ENCODE data around the gene CTNNA3. TPM values are rescaled to one million over a fixed set of nuclear protein-coding genes. Genes with fewer than 3 reads are reported as not detected.

The CTNNA3 gene
- polyA plus RNA-seq, 1 experiment: 0.26 TPM

- POLR2A ChIA-PET: no interaction called here
- Histone ChIP-seq H3K27ac (ENCODE audit: low read depth, low read length) (no peak overlapping the region), H3K9me3 (ENCODE audit: control insufficient read depth, insufficient read depth, low read length) (no peaks in the 10 kb centered on the region), H3K27me3 (ENCODE audit: control insufficient read depth, insufficient read depth, low read length) (no peaks in the 10 kb centered on the region), H3K4me3 (ENCODE audit: low read depth, low read length) (no peak overlapping the region)
- no peak for TF ChIP-seq CTCF (IDR thresholded peaks at IDR 0.05; ENCODE audit: low read depth, low read length)
- CTCF ChIA-PET: no interaction called here
- DNase-seq (ENCODE audit: low read depth, low spot score): no peak
Observed at GRCh38 chr10:67200913-67201564, 495.0 kb downstream of the CTNNA3 start.

GRCh38 chr10:67175354-67175753 is 520.6 kb downstream of the CTNNA3 start:
- Histone ChIP-seq H3K27ac (ENCODE audit: low read depth, low read length) (no peak overlapping the region), H3K4me3 (ENCODE audit: low read depth, low read length) (no peak overlapping the region), H3K27me3 (ENCODE audit: control insufficient read depth, insufficient read depth, low read length) (no peaks in the 10 kb centered on the region), H3K9me3 (ENCODE audit: control insufficient read depth, insufficient read depth, low read length) (no peaks in the 10 kb centered on the region)
- ChIA-PET CTCF (no interaction called here), POLR2A (no interaction called here)
- no peak for TF ChIP-seq CTCF (IDR thresholded peaks at IDR 0.05; ENCODE audit: low read depth, low read length)
- DNase-seq (ENCODE audit: low read depth, low spot score): no peak

GRCh38 chr10:67173787-67174186 is 522.2 kb downstream of the CTNNA3 start:
- no peak for TF ChIP-seq CTCF (IDR thresholded peaks at IDR 0.05; ENCODE audit: low read depth, low read length)
- no peak for DNase-seq (ENCODE audit: low read depth, low spot score)
- ChIA-PET CTCF (no interaction called here), POLR2A (no interaction called here)
- Histone ChIP-seq H3K4me3 (ENCODE audit: low read depth, low read length) (no peak overlapping the region), H3K27me3 (ENCODE audit: control insufficient read depth, insufficient read depth, low read length) (no peaks in the 10 kb centered on the region), H3K9me3 (ENCODE audit: control insufficient read depth, insufficient read depth, low read length) (no peaks in the 10 kb centered on the region), H3K27ac (ENCODE audit: low read depth, low read length) (no peak overlapping the region)

- no peak for DNase-seq (ENCODE audit: low read depth, low spot score)
Observed at GRCh38 chr10:67171970-67172369, 524.0 kb downstream of the CTNNA3 start.

GRCh38 chr10:67156239-67156638 is 539.8 kb downstream of the CTNNA3 start:
- POLR2A ChIA-PET: no interaction called here
- Histone ChIP-seq H3K4me3 (ENCODE audit: low read depth, low read length) (no peak overlapping the region), H3K27ac (ENCODE audit: low read depth, low read length) (no peak overlapping the region), H3K9me3 (ENCODE audit: control insufficient read depth, insufficient read depth, low read length) (no peaks in the 10 kb centered on the region), H3K27me3 (ENCODE audit: control insufficient read depth, insufficient read depth, low read length) (no peaks in the 10 kb centered on the region)
- CTCF ChIA-PET: no interaction called here
- DNase-seq (ENCODE audit: low read depth, low spot score): no peak
- TF ChIP-seq CTCF (IDR thresholded peaks at IDR 0.05; ENCODE audit: low read depth, low read length): no peak

More at GRCh38 chr10:67171970-67172369, 524.0 kb downstream of the CTNNA3 start:
- Histone ChIP-seq H3K27ac (ENCODE audit: low read depth, low read length) (no peak overlapping the region), H3K4me3 (ENCODE audit: low read depth, low read length) (no peak overlapping the region), H3K9me3 (ENCODE audit: control insufficient read depth, insufficient read depth, low read length) (no peaks in the 10 kb centered on the region), H3K27me3 (ENCODE audit: control insufficient read depth, insufficient read depth, low read length) (no peaks in the 10 kb centered on the region)
- POLR2A ChIA-PET: no interaction called here
- no peak for TF ChIP-seq CTCF (IDR thresholded peaks at IDR 0.05; ENCODE audit: low read depth, low read length)
- CTCF ChIA-PET: no interaction called here
